GM23338 (cell line): ENCODE measurements around the gene SLC25A12. TPM values are rescaled to one million over a fixed set of nuclear protein-coding genes. Genes with fewer than 3 reads are reported as not detected.
"Not testable (repeated sequence)": the region's sequence is repeated elsewhere in the genome, so short reads cannot be mapped to it uniquely, and the experiment has no call there.

Experiments used
- ATAC-seq: fragments of 200-7000 bp; cut with Tn5 transposase; 3 replicates; pipeline ENCODE4 v1.9.1; 2020
- DNase-seq: peaks from one replicate; pipeline ENCODE4 v3.0.0-alpha.2; 2015; ENCODE audit warnings: low spot score
- H2AFZ ChIP-seq: fragments of 200-600 bp; sonication (generic); 2 replicates; pipeline ENCODE4 v1.8.0; 2016; ENCODE audit warnings: antibody characterized with exemption, mild to moderate bottlenecking, moderate library complexity
- H3F3A ChIP-seq: fragments of 200-600 bp; sonication (generic); replicated peaks from 2 replicates; pipeline ENCODE4 v1.8.0; 2017; ENCODE audit warnings: antibody characterized with exemption, mixed run types, low read depth
- H3K27ac ChIP-seq: fragments of 200-600 bp; sonication (generic); 2 replicates; pipeline ENCODE4 v1.6.1; 2016; ENCODE audit warnings: low read depth
- H3K27me3 ChIP-seq: fragments of 200-600 bp; sonication (generic); 2 replicates; pipeline ENCODE4 v1.8.0; 2016; ENCODE audit warnings: mild to moderate bottlenecking, mixed run types, moderate library complexity; ENCODE audit not compliant: insufficient read depth
- H3K36me3 ChIP-seq: fragments of 200-600 bp; sonication (generic); 2 replicates; pipeline ENCODE4 v1.8.0; 2016; ENCODE audit warnings: mild to moderate bottlenecking; ENCODE audit not compliant: insufficient read depth
- H3K4me1 ChIP-seq: fragments of 200-600 bp; sonication (generic); 2 replicates; pipeline ENCODE4 v1.8.0; 2016; ENCODE audit warnings: mild to moderate bottlenecking, moderate library complexity; ENCODE audit not compliant: insufficient read depth
- H3K4me2 ChIP-seq: fragments of 200-600 bp; sonication (generic); 2 replicates; pipeline ENCODE4 v1.7.1; 2017; ENCODE audit warnings: mixed run types
- H3K4me3 ChIP-seq: fragments of 200-600 bp; sonication (generic); 2 replicates; pipeline ENCODE4 v1.6.1; 2016; ENCODE audit warnings: mixed run types
- H3K79me2 ChIP-seq: fragments of 200-600 bp; sonication (generic); replicated peaks from 2 replicates; pipeline ENCODE4 v1.8.0; 2017; ENCODE audit warnings: mild to moderate bottlenecking; ENCODE audit not compliant: insufficient read depth
- H3K9me2 ChIP-seq: fragments of 200-600 bp; sonication (generic); 2 replicates; pipeline ENCODE4 v1.8.0; 2017; ENCODE audit not compliant: insufficient read depth
- H4K20me1 ChIP-seq: fragments of 200-600 bp; sonication (generic); replicated peaks from 2 replicates; pipeline ENCODE4 v1.8.0; 2017; ENCODE audit warnings: mild to moderate bottlenecking; ENCODE audit not compliant: insufficient read depth
- H3K27ac Mint-ChIP-seq: 2 replicates; pipeline ENCODE4 v1.8.0; 2020; ENCODE audit warnings: inconsistent platforms, mild to moderate bottlenecking, moderate library complexity, mixed read lengths
- H3K27me3 Mint-ChIP-seq: 3 replicates; pipeline ENCODE4 v1.8.0; 2022; ENCODE audit warnings: low read depth, mild to moderate bottlenecking, moderate library complexity, mixed read lengths, inconsistent platforms; ENCODE audit not compliant: insufficient read depth, poor library complexity
- H3K36me3 Mint-ChIP-seq: 3 replicates; pipeline ENCODE4 v1.8.0; 2021; ENCODE audit warnings: low read depth, mild to moderate bottlenecking, inconsistent platforms, moderate library complexity, mixed read lengths
- H3K4me1 Mint-ChIP-seq: 3 replicates; pipeline ENCODE4 v1.8.0; 2020; ENCODE audit warnings: mild to moderate bottlenecking, inconsistent platforms, mixed read lengths
- H3K4me3 Mint-ChIP-seq: 3 replicates; pipeline ENCODE4 v1.8.0; 2021; ENCODE audit warnings: moderate library complexity, mild to moderate bottlenecking, inconsistent platforms, mixed read lengths
- H3K9me3 Mint-ChIP-seq: 3 replicates; pipeline ENCODE4 v1.8.0; 2020; ENCODE audit warnings: moderate library complexity, mild to moderate bottlenecking, inconsistent platforms, mixed read lengths
- EZH2 ChIP-seq: fragments of 200-600 bp; sonication (generic); IDR thresholded peaks from one replicate; pipeline ENCODE4 v1.8.0; 2017; ENCODE audit warnings: antibody characterized with exemption, mild to moderate bottlenecking, low read depth; ENCODE audit not compliant: unreplicated experiment
- NANOG ChIP-seq: IDR thresholded peaks from 2 replicates; pipeline ENCODE4 v1.6.1; 2016; ENCODE audit warnings: antibody characterized with exemption, borderline replicate concordance
- ZNF114 ChIP-seq: fragments of 250-450 bp; sonication (Bioruptor Pico); IDR thresholded peaks from 2 replicates; pipeline ENCODE4 v1.5.0; 2020; ENCODE audit warnings: mild to moderate bottlenecking, moderate library complexity
- polyA plus RNA-seq: library from polyadenylated mRNA; unstranded; fragments of >200 nt; fragmentation: Nextera tagmentation; extraction: Ambion mirVana; gene quantifications from 2 replicates; pipeline ENCODE4 v1.2.1, GENCODE V29; 2016
- total RNA-seq: library from RNA; depleted of rRNA; stranded (reverse); fragments of >200 nt; shearing (Covaris generic); gene quantifications from 2 replicates; pipeline ENCODE4 v1.2.3, GENCODE V29; 2014
- TF ChIP-seq, protein P1 (sequence below): IDR thresholded peaks from 2 replicates; pipeline ENCODE4 v1.6.1; 2016; ENCODE audit warnings: antibody characterized with exemption
- TF ChIP-seq, protein P2 (sequence below), 2 experiments: fragments of 200-600 bp in 1 of 2; sonication (generic) in 1 of 2; conservative IDR thresholded peaks; 2 replicates each; pipeline versions ENCODE4 v1.5.1 to v1.6.1; 2016 to 2017; ENCODE audit warnings: antibody characterized with exemption in 2 of 2, low read depth in 2 of 2, mild to moderate bottlenecking in 2 of 2, moderate library complexity in 1 of 2
- TF ChIP-seq, protein P3 (sequence below): fragments of 250-450 bp; sonication (Bioruptor Pico); IDR thresholded peaks from 2 replicates; pipeline ENCODE4 v1.5.0; 2020; ENCODE audit warnings: mild to moderate bottlenecking, moderate library complexity

Gene SLC25A12
- total and polyA plus RNA-seq, 2 experiments from 2014 or later = 4.8 to 14.8 TPM

DNA sequence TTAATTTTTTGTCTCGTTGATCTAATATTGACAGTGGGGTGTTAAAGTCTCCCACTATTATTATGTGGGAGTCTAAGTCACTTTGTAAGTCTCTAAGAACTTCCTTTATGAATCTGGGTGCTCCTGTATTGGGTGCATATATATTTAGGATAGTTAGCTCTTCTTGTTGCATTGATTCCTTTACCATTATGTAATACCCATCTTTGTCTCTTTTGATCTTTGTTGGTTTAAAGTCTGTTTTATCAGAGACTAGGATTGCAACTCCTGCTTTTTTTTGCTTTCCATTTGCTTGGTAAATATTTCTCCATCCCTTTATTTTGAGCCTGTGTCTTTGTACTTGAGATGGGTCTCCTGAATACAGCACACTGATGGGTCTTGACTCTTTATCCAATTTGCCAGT, 135.3 kb downstream of the SLC25A12 start:
- H3K4me3 ChIP-seq, H3K79me2 ChIP-seq, H3K9me3 Mint-ChIP-seq, H3K27ac Mint-ChIP-seq, H3K27me3 Mint-ChIP-seq, H3K4me1 Mint-ChIP-seq, H3K4me2 ChIP-seq, H3K27me3 ChIP-seq, H3K27ac ChIP-seq, H3K4me1 ChIP-seq, H3K4me3 Mint-ChIP-seq, DNase-seq, H4K20me1 ChIP-seq, ATAC-seq, H3F3A ChIP-seq, H3K36me3 ChIP-seq, H3K9me2 ChIP-seq, H2AFZ ChIP-seq: not testable (repeated sequence)
- peaks cover 26% of the 10 kb centered on the region for H3K36me3 Mint-ChIP-seq

DNA sequence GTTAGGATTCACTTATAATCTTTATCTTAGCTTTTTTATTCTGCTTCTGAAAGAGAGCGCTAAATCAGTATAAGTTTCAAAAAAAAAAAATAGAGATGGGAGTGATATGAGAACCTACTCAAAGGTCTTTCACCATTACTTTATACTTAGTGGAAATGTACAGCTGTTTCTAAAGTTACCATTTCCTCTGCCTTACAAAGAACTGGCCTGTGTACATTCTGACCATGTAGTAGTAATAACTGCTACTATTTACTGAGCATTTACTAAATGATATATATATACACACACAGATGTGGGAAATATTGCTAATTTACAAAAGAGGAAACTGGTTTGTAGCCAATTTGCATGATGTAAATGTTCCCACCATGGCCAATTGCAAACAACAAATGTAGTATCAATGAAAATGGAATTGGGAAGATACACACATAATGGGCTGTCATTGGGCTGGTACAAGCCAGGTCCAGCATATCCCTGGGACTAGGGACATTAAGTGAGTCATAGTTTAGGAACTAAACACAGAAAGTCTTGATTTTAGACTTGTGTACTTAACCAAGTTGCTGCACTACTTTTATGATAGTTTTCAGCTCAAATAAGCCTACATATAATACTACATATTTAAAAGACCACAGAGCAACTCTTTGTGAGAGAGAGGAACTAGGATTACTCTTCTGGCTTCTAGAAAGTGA, 139.6 kb downstream of the SLC25A12 start:
- Histone ChIP-seq H3F3A (no peaks in the 10 kb centered on the region), H2AFZ (no peak overlapping the region), H3K9me2 (no peaks in the 10 kb centered on the region), H3K4me3 (no peak overlapping the region), H3K4me1 (no peaks in the 10 kb centered on the region), H3K27me3 (no peaks in the 10 kb centered on the region), H4K20me1 (no peaks in the 10 kb centered on the region), H3K79me2 (no peaks in the 10 kb centered on the region), H3K36me3 (no peaks in the 10 kb centered on the region), H3K4me2 (no peak overlapping the region), H3K27ac (no peak overlapping the region)
- H3K27ac Mint-ChIP-seq = no peak overlapping the region
- ATAC-seq = no peak
- H3K4me1 Mint-ChIP-seq = no peaks in the 10 kb centered on the region
- no peak for DNase-seq
- peaks cover 12% of the 10 kb centered on the region; the same call in 2 of the 3 replicates for H3K36me3 Mint-ChIP-seq
- no peak overlapping the region for H3K4me3 Mint-ChIP-seq
- TF ChIP-seq, protein P1, sequence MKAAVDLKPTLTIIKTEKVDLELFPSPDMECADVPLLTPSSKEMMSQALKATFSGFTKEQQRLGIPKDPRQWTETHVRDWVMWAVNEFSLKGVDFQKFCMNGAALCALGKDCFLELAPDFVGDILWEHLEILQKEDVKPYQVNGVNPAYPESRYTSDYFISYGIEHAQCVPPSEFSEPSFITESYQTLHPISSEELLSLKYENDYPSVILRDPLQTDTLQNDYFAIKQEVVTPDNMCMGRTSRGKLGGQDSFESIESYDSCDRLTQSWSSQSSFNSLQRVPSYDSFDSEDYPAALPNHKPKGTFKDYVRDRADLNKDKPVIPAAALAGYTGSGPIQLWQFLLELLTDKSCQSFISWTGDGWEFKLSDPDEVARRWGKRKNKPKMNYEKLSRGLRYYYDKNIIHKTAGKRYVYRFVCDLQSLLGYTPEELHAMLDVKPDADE = no peak
- TF ChIP-seq EZH2 = no peak
- TF ChIP-seq, protein P2, sequence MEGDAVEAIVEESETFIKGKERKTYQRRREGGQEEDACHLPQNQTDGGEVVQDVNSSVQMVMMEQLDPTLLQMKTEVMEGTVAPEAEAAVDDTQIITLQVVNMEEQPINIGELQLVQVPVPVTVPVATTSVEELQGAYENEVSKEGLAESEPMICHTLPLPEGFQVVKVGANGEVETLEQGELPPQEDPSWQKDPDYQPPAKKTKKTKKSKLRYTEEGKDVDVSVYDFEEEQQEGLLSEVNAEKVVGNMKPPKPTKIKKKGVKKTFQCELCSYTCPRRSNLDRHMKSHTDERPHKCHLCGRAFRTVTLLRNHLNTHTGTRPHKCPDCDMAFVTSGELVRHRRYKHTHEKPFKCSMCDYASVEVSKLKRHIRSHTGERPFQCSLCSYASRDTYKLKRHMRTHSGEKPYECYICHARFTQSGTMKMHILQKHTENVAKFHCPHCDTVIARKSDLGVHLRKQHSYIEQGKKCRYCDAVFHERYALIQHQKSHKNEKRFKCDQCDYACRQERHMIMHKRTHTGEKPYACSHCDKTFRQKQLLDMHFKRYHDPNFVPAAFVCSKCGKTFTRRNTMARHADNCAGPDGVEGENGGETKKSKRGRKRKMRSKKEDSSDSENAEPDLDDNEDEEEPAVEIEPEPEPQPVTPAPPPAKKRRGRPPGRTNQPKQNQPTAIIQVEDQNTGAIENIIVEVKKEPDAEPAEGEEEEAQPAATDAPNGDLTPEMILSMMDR (conservative IDR thresholded peaks at IDR 0.05; ENCODE audit: low read depth in 2 of 2) = no peak
- no peak for TF ChIP-seq ZNF114 (CRISPR knock-in tag)
- no peaks in the 10 kb centered on the region for H3K27me3 Mint-ChIP-seq
- H3K9me3 Mint-ChIP-seq = no peaks in the 10 kb centered on the region; the same call in 2 of the 3 replicates

DNA sequence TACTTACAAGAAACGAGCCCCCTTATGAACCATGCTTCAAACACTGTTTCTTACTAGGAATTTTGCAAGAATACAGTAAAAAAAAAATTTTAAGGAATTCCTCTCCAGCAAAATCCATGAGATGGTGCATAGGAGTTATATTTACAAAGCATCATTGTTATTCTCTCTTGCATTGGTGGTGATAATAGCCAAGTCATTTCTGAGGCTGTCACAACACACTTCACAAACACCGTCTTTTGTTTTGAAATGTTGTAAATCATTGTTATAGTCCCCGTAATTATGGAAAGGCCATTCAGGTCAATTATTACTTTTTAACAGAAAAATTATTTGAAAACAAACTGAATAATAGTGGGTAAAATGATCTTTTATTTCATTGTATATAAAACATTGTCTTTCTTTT, 146.7 kb downstream of the SLC25A12 start:
- ATAC-seq (no peak), DNase-seq (no peak)
- Histone ChIP-seq H3K27me3 (no peaks in the 10 kb centered on the region), H3K27ac (no peak overlapping the region), H3F3A (no peaks in the 10 kb centered on the region), H3K4me1 (no peaks in the 10 kb centered on the region), H4K20me1 (no peaks in the 10 kb centered on the region; the same call in 1 of the 2 replicates), H3K36me3 (peaks cover 4% of the 10 kb centered on the region; the same call in 1 of the 2 replicates), H3K4me2 (no peak overlapping the region), H3K9me2 (no peaks in the 10 kb centered on the region), H2AFZ (no peak overlapping the region), H3K79me2 (no peaks in the 10 kb centered on the region), H3K4me3 (no peak overlapping the region)
- no peak overlapping the region for H3K27ac Mint-ChIP-seq
- peaks cover 3% of the 10 kb centered on the region; the same call in 1 of the 3 replicates for H3K36me3 Mint-ChIP-seq
- no peaks in the 10 kb centered on the region for H3K4me1 Mint-ChIP-seq
- H3K27me3 Mint-ChIP-seq = no peaks in the 10 kb centered on the region
- H3K4me3 Mint-ChIP-seq = no peak overlapping the region
- no peaks in the 10 kb centered on the region for H3K9me3 Mint-ChIP-seq
- TF ChIP-seq, protein P3, sequence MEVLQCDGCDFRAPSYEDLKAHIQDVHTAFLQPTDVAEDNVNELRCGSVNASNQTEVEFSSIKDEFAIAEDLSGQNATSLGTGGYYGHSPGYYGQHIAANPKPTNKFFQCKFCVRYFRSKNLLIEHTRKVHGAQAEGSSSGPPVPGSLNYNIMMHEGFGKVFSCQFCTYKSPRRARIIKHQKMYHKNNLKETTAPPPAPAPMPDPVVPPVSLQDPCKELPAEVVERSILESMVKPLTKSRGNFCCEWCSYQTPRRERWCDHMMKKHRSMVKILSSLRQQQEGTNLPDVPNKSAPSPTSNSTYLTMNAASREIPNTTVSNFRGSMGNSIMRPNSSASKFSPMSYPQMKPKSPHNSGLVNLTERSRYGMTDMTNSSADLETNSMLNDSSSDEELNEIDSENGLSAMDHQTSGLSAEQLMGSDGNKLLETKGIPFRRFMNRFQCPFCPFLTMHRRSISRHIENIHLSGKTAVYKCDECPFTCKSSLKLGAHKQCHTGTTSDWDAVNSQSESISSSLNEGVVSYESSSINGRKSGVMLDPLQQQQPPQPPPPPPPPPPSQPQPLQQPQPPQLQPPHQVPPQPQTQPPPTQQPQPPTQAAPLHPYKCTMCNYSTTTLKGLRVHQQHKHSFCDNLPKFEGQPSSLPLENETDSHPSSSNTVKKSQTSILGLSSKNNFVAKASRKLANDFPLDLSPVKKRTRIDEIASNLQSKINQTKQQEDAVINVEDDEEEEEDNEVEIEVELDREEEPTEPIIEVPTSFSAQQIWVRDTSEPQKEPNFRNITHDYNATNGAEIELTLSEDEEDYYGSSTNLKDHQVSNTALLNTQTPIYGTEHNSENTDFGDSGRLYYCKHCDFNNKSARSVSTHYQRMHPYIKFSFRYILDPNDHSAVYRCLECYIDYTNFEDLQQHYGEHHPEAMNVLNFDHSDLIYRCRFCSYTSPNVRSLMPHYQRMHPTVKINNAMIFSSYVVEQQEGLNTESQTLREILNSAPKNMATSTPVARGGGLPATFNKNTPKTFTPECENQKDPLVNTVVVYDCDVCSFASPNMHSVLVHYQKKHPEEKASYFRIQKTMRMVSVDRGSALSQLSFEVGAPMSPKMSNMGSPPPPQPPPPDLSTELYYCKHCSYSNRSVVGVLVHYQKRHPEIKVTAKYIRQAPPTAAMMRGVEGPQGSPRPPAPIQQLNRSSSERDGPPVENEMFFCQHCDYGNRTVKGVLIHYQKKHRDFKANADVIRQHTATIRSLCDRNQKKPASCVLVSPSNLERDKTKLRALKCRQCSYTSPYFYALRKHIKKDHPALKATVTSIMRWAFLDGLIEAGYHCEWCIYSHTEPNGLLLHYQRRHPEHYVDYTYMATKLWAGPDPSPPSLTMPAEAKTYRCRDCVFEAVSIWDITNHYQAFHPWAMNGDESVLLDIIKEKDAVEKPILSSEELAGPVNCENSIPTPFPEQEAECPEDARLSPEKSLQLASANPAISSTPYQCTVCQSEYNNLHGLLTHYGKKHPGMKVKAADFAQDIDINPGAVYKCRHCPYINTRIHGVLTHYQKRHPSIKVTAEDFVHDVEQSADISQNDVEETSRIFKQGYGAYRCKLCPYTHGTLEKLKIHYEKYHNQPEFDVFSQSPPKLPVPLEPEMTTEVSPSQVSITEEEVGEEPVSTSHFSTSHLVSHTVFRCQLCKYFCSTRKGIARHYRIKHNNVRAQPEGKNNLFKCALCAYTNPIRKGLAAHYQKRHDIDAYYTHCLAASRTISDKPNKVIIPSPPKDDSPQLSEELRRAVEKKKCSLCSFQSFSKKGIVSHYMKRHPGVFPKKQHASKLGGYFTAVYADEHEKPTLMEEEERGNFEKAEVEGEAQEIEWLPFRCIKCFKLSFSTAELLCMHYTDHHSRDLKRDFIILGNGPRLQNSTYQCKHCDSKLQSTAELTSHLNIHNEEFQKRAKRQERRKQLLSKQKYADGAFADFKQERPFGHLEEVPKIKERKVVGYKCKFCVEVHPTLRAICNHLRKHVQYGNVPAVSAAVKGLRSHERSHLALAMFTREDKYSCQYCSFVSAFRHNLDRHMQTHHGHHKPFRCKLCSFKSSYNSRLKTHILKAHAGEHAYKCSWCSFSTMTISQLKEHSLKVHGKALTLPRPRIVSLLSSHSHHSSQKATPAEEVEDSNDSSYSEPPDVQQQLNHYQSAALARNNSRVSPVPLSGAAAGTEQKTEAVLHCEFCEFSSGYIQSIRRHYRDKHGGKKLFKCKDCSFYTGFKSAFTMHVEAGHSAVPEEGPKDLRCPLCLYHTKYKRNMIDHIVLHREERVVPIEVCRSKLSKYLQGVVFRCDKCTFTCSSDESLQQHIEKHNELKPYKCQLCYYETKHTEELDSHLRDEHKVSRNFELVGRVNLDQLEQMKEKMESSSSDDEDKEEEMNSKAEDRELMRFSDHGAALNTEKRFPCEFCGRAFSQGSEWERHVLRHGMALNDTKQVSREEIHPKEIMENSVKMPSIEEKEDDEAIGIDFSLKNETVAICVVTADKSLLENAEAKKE (CRISPR knock-in tag) = no peak
- TF ChIP-seq NANOG (no peak), EZH2 (no peak)
